Measurements from ENCODE around the gene KCNH6. TPM values are rescaled to one million over a fixed set of nuclear protein-coding genes. Genes with fewer than 3 reads are reported as not detected.

KCNH6 gene
- total RNA-seq, 1 experiment from 2014 or later: 1.6 TPM

DNA sequence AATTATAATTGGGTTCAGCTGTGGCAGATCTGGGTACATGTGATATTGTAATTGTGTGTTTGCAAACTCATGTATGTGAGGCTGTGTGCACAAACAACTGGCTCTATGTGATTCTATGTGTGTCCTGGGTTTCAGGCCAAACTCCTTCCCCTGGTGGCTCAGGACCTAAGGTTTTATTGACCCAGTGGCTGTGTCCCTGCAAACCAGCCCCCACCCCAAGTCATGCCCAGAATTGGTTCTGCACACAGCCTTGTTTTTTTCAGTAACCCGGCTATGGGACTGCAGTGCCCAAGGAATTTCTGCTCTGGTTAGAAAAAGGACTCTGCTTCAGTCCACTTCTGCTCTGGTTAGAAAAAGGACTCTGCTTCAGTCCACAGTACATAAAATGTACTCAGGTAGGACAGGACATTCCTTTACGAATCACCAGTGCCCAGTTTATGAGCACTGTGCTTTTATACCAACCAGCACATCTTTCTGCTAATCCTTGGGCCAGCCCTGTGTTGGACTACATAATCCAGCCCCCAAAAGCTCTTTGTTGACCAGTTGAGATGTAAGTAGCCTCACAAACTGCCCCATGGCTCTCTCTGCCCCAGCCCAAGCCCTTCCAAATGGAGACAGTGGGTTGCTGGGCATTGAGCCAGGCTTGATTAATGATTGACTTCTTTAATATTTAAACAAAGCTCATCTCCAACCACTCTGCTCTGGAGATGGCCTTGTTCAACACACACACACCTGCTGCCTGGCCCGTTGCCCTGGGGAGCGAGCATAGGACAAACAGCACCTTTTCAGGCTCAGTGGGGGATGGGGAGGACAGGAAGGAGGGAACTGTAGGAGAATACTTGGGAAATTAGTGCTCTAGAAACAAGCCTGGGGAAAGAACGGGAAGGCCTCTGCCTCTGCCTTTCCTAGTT lies 2.9 kb upstream of the KCNH6 start:
- H2BK5ac ChIP-seq (ENCODE audit: insufficient read length, low read length): no peak overlapping the region
- peaks cover 35% of the 10 kb centered on the region in 2 experiments for H3K4me1 Mint-ChIP-seq
- H3T11ph ChIP-seq (ENCODE audit: low read length): no peak overlapping the region
- no peak overlapping the region for H3K56ac ChIP-seq (ENCODE audit: insufficient read length, low read depth, low read length)
- H3K36me3 Mint-ChIP-seq (ENCODE audit: insufficient read depth in 1 of 3, low read depth in 3 of 3): no peaks in the 10 kb centered on the region
- no peak overlapping the region for H2AK5ac ChIP-seq (ENCODE audit: insufficient read length, low read length)
- TF ChIP-seq, protein P1, sequence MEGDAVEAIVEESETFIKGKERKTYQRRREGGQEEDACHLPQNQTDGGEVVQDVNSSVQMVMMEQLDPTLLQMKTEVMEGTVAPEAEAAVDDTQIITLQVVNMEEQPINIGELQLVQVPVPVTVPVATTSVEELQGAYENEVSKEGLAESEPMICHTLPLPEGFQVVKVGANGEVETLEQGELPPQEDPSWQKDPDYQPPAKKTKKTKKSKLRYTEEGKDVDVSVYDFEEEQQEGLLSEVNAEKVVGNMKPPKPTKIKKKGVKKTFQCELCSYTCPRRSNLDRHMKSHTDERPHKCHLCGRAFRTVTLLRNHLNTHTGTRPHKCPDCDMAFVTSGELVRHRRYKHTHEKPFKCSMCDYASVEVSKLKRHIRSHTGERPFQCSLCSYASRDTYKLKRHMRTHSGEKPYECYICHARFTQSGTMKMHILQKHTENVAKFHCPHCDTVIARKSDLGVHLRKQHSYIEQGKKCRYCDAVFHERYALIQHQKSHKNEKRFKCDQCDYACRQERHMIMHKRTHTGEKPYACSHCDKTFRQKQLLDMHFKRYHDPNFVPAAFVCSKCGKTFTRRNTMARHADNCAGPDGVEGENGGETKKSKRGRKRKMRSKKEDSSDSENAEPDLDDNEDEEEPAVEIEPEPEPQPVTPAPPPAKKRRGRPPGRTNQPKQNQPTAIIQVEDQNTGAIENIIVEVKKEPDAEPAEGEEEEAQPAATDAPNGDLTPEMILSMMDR (conservative IDR thresholded peaks at IDR 0.05): no peak
- H3K79me1 ChIP-seq (ENCODE audit: insufficient read depth, low read depth, low read length, poor library complexity, severe bottlenecking): no peaks in the 10 kb centered on the region
- H3K27me3 ChIP-seq (ENCODE audit: insufficient read depth, low read length): no peaks in the 10 kb centered on the region
- no peak overlapping the region for H3K27ac ChIP-seq (ENCODE audit: insufficient read length, low read depth, low read length)
- H3K14ac ChIP-seq (ENCODE audit: insufficient read depth, low read length): no peak overlapping the region
- H2BK120ac ChIP-seq (ENCODE audit: low read depth, low read length, poor library complexity, severe bottlenecking): no peak overlapping the region
- no peak overlapping the region for H2BK20ac ChIP-seq (ENCODE audit: low read depth, low read length, poor library complexity, severe bottlenecking)
- H4K5ac ChIP-seq (ENCODE audit: insufficient read length, low read depth, low read length): no peak overlapping the region
- no peaks in the 10 kb centered on the region for H3K9me3 ChIP-seq (ENCODE audit: control insufficient read depth, low read depth, low read length)
- WGBS (ENCODE audit: extremely low coverage, insufficient read length, low lambda C conversion rate): no CpG with 5 or more reads among the region's 5 CpGs
- H2AFZ ChIP-seq (ENCODE audit: low read length): no peak overlapping the region
- H3K9me3 Mint-ChIP-seq: no peaks in the 10 kb centered on the region
- no peak overlapping the region for H2BK15ac ChIP-seq (ENCODE audit: low read depth, low read length)
- DNase-seq: no peak
- H3K9ac ChIP-seq (ENCODE audit: extremely low read depth, insufficient read length, low read length): no peak overlapping the region
- H3K27me3 Mint-ChIP-seq (ENCODE audit: low read depth): peaks cover 15% of the 10 kb centered on the region
- no peak overlapping the region for H3K23ac ChIP-seq (ENCODE audit: insufficient read length, low read depth, low read length)
- no peak overlapping the region for H3K4ac ChIP-seq (ENCODE audit: low read depth, low read length)
- H4K20me1 ChIP-seq (ENCODE audit: control insufficient read depth, insufficient read depth, insufficient read length): no peaks in the 10 kb centered on the region
- no peak overlapping the region for H3K4me3 Mint-ChIP-seq
- H3K18ac ChIP-seq (ENCODE audit: insufficient read length, low read depth, low read length): no peak overlapping the region
- no peak overlapping the region for H2BK12ac ChIP-seq (ENCODE audit: insufficient read length, low read depth, low read length)
- H4K91ac ChIP-seq (ENCODE audit: insufficient read length, low read depth, low read length): no peak overlapping the region
- no peak overlapping the region for H3K27ac Mint-ChIP-seq
- no peaks in the 10 kb centered on the region for H3K79me2 ChIP-seq (ENCODE audit: insufficient read depth, low read length)
- peaks cover 6% of the 10 kb centered on the region for H3K23me2 ChIP-seq (ENCODE audit: insufficient read length, low read depth, low read length, poor library complexity, severe bottlenecking)
- no peak overlapping the region for H4K8ac ChIP-seq (replicated peaks; ENCODE audit: insufficient read length, low read depth, low read length)
- 0 out of 2 replicates have a peak, but pooled peaks cover 6% of the 10 kb centered on the region for H3K4me1 ChIP-seq (ENCODE audit: insufficient read depth, low read length)
- H3K4me2 ChIP-seq (ENCODE audit: insufficient read depth, insufficient read length, low read length): no peak overlapping the region

Data from H9 (cell line).